ENCODE results near the gene ALDH3A1. TPM values are rescaled to one million over a fixed set of nuclear protein-coding genes. Genes with fewer than 3 reads are reported as not detected.

ALDH3A1 gene
- total RNA-seq, 4 donors from 2014 or later, result 0.51 to 7.1 (median 1.7) TPM; not detected in 1

GRCh38 chr17:19742495-19742894, 5.6 kb downstream of the ALDH3A1 start:
- Histone ChIP-seq H3K4me3 (no peak overlapping the region), H3K9me3 (no peaks in the 10 kb centered on the region), H3K27ac (no peak overlapping the region), H3K4me1 (peaks cover 0 to 7% of the 10 kb centered on the region in 2 donors), H3K36me3 (no peaks in the 10 kb centered on the region), H3K27me3 (no peaks in the 10 kb centered on the region)
- no peak for DNase-seq
- no peak for TF ChIP-seq CTCF (IDR thresholded peaks at IDR 0.05)
- no peak for TF ChIP-seq POLR2A (IDR thresholded peaks at IDR 0.05)
- intact Hi-C loops (cut with DNase I; ENCODE audit: low total_unique reads), result no loop called here

DNA sequence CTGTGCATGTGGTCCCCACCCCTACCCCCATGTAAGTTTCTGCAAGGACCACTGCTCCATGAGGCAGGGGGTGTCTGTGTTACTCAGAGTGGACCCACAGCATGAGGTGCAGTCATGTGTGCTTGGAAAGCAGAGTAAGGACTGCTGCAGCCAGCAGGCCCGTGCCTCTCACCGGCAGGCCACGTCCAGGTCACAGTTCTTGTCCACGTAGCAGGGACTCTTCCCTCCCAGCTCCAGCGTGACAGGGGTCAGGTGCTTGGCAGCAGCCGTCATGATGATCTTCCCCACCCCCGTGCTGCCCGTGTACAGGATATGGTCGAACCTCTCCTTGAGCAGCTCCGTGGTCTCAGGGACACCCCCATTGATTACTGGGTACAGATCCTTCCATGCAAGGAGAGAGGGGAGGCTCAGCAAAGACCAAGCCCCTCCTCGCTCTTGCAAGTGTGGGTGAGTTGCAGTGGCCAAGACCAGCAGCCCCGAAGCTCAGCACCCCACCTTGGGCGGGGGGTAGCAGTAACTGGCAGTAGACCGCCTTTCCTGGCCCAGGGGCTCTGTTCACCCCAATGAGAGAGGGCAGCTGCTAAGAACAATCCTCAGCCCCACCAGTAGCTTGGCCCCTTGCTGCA, 6.2 kb downstream of the ALDH3A1 start:
- Histone ChIP-seq H3K27me3 (no peaks in the 10 kb centered on the region), H3K27ac (no peak overlapping the region), H3K4me1 (peaks cover 0 to 7% of the 10 kb centered on the region in 2 donors), H3K36me3 (no peaks in the 10 kb centered on the region), H3K4me3 (no peak overlapping the region), H3K9me3 (no peaks in the 10 kb centered on the region)
- intact Hi-C loops (cut with DNase I; ENCODE audit: low total_unique reads), result no loop called here
- DNase-seq, result no peak
- no peak for TF ChIP-seq CTCF (IDR thresholded peaks at IDR 0.05)
- no peak for TF ChIP-seq POLR2A (IDR thresholded peaks at IDR 0.05)

- DNase-seq, result no peak
- no peaks in the 10 kb centered on the region for H3K27me3 ChIP-seq
- no peaks in the 10 kb centered on the region for H3K9me3 ChIP-seq
- no peak overlapping the region for H3K27ac ChIP-seq
- no peak overlapping the region for H3K4me3 ChIP-seq
- TF ChIP-seq POLR2A (IDR thresholded peaks at IDR 0.05), result no peak
- no peak for TF ChIP-seq CTCF (IDR thresholded peaks at IDR 0.05)
- no peaks in the 10 kb centered on the region for H3K36me3 ChIP-seq
- intact Hi-C loops (cut with DNase I; ENCODE audit: low total_unique reads), result no loop called here
- peaks cover 0 to 7% of the 10 kb centered on the region in 2 donors for H3K4me1 ChIP-seq
Measured at GRCh38 chr17:19740933-19741332, 7.2 kb downstream of the ALDH3A1 start.

DNA sequence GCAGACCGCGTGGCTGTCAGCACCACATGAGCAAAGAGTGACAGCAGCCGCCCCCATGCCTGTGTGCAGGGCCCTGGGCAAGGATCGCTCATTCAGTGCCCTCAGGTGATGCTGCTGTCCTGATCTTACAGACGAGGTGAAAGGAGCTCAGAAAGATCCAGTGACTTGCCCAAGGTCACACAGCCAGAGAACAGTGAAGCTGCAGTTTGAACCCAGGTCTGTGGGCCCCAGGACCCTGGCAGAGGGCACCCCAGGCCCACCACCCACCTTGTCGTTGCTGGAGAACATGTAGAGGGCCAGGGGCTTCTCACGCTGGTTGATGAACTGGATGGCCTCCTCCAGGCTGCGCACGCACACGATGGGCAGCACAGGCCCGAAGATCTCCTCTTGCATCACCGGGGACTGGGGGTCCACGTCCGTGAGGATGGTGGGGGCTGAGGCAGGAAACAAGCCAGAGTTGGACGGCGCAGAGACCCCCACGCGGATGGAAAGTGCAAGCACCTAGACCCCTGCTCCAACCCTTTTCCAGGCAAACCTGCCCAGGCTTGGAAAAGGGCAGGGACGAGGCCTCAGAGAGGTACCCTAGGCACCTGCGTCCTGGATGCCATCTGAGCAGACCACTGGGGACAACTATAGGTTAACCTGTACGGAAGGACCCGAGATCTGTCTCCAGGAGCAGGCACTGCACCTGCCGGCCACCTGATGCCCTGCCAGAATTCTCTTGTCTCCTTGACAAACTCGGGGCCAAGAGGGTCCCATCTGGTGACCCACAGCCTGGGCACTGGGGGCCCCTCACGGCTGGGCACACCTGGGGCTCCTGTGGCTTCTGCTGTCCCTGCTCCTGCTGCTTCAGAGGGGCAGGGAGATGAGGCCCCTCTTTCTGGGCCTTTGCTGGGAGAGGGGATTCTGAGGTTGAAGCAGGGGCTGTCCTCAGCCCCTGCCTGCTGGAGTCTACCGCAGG, 8.6 kb downstream of the ALDH3A1 start:
- H3K4me3 ChIP-seq, result no peak overlapping the region
- no peaks in the 10 kb centered on the region for H3K27me3 ChIP-seq
- intact Hi-C loops (cut with DNase I; ENCODE audit: low total_unique reads), result no loop called here
- DNase-seq, result no peak
- H3K9me3 ChIP-seq, result no peaks in the 10 kb centered on the region
- no peaks in the 10 kb centered on the region for H3K36me3 ChIP-seq
- no peak overlapping the region for H3K27ac ChIP-seq
- TF ChIP-seq CTCF (IDR thresholded peaks at IDR 0.05), result no peak
- TF ChIP-seq POLR2A (IDR thresholded peaks at IDR 0.05), result no peak
- H3K4me1 ChIP-seq, result no peaks in the 10 kb centered on the region

DNA sequence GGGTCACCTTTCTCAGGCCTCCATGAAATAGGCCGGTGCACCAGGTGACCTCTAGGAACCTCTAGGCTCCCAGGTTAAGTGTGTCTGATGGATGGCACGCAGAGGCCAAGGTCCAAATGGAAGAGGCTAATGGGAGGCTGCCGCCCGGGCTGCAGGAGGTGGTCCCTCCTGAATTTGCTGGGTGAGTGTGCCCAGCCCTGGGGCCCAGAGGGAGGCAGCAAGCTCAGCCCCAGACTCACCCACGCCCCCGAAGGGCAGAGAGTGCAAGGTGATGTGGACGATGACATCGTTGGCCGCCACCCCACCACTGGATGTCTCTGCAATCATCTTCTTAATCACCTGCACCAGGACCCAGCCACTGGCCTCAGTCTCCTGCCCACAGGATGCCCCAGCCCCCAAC, 9.3 kb downstream of the ALDH3A1 start:
- no peaks in the 10 kb centered on the region for H3K9me3 ChIP-seq
- TF ChIP-seq POLR2A (IDR thresholded peaks at IDR 0.05), result no peak
- no peak for TF ChIP-seq CTCF (IDR thresholded peaks at IDR 0.05)
- H3K4me3 ChIP-seq, result no peak overlapping the region
- H3K27ac ChIP-seq, result no peak overlapping the region
- intact Hi-C loops (cut with DNase I; ENCODE audit: low total_unique reads), result no loop called here
- no peaks in the 10 kb centered on the region for H3K36me3 ChIP-seq
- H3K27me3 ChIP-seq, result no peaks in the 10 kb centered on the region
- H3K4me1 ChIP-seq, result no peaks in the 10 kb centered on the region
- DNase-seq, result no peak
